NCI-H2227 (cell line): ENCODE measurements around the gene CXCL12.

Experiments used
- DNase-seq: peaks from one replicate; lab custom pipeline; 2025; ENCODE audit not compliant: unreplicated experiment; lab: John Stamatoyannopoulos, UW

The CXCL12 gene

DNA sequence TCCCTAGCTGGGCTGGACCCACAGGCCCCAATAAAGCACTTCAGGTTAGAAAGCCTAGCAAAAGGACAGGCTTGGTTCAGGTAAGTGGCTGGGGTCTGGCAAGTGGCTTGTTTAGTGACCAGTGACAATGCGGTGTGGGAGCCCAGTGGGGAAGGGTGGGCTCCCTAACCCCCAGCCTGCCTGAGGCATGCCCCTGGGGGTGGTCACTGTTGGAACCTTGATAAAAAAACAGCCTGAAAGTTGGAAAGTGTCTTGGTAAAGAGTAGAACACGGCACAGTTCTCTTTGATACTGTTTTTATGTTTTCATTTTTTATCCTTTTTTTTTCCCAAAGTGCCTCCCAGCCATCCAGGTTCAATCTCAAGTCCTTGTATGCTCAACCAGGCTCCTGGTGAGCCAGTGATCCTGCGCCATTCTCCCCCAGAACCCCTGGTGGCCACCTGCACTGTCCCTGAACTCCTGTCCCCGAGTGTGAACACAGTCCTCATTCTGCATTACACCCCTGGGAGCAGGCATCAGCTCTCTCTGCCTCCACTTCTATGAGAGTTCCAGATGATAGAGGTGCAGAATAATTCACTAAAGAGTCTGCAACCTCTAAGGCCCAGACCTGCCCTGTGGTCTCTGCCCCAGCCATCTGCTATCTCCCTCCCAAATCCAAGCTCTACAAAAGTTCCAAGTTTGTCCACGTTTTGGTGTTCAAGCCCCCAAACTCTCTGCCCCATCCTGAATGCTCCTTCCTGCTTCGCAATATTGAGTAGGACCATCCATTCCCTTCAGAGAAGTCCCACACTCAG, 15.0 kb upstream of the CXCL12 start:
- DNase-seq: no peak

DNA sequence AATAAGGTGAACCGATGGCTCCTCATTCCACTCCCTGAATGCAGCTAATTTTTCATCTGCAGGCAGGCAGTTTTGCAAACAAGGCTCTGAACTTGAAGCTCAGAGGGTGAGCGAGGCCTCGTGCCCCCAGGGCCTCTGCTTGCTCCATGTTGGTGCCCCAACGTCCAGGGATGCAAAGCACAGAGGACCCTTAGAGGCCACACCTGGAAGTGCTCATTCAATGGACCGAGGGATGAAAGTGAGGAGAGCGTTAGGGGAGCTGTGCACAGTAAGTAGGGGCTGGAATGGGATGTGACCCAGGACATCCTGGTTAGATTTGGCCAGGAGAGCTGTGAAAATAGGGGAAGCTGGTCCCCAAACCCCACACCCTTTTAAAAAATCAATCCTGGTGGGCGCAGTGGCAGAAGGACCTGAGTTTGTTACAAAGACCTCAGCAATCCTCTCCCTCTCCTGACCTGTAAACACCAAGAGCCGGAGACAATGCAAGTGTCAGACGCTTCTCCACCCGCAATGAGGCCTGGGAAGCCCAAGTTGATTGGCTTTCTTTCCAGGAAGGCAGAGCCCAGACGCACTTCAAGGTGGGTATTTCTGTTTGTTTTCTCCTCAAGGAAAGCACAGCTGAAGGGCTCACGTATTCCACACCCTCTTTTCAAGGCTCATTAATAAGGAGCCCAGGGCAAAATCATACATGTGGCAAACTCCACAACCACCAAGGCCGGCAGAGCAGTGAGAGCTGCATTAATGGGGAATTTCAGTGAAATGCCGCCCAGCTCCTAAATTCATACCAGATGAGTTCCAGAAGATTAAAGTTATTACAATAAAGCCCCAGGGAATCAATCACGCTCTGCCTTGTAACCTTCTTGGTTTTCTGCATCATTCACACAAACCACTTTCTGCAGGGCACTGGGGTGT, 14.1 kb upstream of the CXCL12 start:
- no peak for DNase-seq

DNA sequence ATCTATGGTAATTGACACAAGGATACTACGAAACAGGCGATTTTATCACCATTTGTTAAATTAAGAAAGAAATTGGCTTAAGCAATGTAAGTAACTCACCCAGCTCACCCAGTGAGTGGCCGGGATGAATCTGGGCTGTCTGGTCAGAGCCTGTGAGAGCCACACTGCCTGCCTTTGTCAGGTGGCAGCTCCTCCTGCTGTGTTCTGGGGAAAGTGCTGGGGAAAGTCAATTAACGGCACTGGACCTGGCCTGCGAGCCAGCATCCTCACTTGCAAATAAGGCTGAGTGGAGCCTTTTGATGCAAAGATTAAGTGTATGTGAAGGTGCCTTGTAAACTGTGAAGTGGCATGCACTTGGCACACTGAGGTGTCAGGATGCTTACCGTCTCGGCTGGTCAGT, 13.4 kb upstream of the CXCL12 start:
- no peak for DNase-seq

DNA sequence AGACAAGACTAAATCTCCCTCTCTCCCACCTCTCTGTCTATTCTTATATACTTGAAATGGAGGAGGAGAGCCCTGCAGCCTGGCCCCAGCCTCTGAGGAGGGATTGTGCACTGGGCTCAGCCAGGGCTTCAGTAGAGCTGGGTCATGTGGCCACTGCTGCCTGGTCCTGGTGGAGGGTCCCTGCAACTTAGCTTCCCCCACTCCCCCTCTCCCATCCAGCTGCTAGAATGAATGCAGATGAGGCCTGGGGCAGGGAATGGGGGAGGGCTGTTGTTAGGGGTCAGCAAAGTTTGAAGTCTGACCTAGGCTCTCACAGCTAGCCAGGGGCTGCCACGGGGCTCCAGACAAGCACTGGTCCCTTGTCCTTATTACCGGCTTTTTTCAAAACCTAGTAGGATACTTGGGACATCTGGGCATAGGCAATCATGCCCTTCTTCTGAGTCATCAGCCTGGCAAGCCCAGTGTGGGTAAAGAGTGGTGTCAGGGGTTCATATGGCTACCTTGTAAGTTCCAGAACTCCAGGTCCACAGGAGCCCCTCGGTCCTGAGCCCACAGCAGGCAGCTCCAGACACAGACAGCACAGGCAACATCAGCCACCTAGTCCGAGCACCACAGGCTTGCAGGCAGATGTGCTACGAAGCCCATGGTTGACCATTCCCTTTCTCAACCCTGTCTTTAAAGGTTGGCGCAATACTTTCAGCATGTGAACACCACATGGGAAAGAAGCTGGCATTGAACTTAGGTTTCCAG, 12.8 kb upstream of the CXCL12 start:
- no peak for DNase-seq

DNA sequence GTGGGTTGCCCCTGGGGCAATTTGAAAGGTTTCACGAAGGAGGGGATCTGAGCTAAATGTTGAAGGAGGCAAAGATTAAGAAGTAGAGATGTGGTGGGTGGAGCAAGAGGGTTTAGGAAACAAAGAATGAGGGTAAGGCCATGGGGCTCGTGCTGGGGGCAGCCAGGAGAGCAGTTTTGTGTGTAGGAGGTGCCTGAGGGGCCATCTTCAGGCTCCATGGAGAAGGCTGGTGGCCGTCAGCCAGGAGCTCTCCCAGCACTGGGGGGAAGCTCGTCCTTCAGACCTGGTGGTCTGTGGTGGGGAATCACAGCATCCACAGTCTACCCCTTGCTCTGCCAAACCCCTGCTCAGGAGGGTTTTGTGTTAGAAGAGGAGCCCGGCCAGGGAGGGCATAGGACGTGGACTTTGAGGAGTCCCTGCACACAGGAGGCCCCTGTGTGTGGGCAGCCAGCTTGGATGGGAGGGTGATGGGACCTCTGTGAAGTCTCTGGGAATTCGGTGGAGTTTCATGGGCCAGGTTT, 11.8 kb upstream of the CXCL12 start:
- DNase-seq: no peak

DNA sequence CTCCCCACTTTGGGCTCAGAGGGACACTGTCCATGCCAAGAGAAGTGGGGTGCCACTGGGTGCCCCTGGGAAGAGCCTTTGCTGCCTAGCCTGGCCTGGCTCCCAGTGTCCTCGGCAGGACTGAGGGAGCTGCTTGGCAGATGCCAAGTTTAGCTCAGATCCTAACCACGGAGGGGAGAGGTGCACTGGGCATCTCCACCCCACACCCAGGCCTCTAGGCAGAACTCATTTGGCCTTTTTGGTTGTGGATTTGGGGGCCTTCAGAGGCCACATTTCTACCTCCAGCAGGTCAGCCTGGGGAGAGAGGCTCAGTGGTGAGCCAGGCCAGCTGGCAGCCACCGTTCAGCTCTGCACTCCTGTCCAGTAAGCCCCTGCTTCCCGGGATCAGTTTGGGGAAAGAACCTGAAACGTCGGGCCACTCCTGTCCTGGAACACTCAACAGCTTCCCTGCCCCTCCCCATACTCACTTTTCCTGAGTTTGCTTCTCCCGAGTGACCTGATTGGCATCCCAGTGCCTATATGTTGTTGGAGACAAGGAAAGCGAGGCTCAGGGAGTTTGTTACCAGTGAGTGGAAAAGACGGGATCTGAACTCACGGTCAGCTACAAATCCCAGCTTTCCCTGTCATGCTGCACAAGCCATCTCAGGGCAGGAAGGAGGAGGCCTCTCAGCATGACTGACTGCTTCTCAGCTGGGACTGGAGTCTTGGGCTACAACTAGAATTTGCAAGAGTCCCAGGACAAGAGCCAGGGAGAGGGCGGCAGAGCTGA, 11.2 kb upstream of the CXCL12 start:
- DNase-seq: no peak

DNA sequence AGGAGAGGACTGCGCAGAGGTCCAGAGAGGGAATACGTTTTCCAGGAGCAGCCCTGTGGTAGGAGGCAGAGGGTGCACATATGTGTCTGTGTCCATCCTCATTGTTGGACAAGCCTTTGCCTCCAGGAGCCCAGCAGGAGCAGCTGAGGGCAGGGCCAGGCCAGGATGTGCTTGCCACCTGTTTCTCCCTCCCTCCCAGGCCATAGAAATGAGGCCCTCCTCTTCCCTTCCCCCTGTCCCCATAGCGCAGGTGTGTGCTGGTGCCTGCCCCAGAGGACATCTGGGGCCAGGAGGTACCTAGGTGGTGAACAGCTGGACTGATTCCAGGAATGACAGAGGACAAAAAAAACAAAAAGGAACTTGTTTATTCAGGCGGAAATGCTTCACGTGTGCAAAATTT, 10.5 kb upstream of the CXCL12 start:
- no peak for DNase-seq

DNA sequence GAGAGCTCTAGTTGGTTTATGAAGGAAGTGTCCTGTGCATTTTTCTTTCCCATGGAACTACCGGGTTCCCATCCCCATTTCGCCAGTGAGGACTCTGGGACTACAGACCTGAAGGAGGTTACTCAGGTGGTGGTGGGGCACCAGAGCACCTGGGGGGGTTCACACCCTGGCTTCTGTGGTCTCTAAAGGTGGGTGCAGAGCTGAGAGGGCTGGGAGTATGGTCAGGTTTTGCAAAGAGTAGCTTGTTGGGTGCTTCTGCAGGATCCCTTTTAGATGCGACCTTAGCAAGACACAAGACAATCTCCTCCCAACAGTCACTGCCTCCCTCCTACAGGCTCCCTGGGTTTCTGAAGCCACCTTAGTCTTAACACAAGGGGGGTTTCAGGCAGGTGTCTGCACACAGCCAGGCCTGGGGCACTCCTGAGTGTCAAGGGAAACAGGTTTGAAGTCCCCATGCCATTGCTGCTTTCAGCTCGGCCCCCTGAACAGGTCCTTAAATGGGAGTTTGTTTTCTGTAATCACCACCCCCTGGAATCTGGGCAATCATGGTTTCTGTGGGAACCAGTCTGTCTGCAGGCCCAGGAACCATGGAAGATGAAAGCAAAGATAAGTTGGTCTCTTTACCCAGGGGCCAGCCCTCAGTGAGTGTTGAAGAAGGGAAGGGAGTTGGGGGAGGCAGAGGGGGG, 9.9 kb upstream of the CXCL12 start:
- no peak for DNase-seq

DNA sequence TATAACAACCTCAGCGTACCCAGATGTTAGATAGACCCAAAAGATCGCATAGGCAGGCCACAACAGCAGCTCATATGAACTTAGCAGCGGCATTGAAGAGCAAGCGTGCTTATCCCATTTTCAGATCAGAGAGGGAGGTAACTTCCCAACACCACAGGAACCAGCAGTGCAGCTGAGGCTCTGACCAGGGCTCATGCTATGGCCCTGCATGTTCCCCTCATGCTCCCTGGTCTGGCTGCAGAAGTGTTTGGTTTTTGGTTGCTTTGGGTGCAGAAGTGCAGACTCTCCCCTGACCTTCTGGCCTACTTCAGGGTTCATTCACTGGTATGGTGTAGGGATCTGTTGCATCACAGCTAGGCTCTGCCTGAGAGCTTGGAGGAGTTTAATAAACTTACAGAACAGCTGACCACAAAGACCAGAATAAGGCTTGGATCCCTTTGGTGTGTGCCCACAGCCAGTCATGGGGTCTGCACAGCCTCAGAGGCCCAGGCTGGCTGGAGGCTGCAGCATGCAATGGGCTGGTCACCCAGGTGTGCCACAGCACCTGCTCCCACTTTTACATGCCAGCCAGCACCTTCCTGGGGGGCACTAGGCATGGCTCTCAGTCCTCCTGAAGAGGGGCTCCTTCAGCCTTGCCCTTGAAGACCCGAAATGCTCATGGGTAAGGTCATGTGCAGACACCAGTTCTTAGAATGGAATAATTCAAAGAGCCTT, 9.1 kb upstream of the CXCL12 start:
- DNase-seq: no peak

DNA sequence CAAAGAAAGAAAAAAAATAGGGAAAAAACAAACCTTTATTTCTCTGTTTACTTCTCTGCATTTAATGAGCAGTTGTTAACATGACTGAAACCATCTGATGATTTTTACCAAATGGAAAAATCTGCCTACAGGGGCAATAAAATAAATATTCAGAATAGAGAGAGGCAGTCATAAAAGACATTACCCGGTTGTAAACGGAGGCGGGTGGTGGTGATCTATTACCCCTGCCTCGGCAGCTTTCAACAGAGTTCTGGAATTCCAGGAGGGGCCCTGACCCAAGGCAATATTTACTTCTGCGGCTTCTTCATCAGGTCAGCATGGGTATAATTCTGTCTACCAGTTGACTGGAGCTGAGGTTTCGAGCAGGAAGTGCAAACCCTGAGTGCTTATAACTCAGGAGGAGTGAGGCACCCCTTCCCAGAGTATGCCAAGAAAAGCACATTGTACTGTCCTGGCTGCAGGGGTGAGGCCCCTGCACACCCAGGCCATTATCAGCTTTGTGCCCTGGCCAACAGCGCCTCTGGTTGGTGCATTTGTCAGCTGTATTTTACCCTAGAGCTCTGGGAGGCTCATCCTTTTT, 8.2 kb upstream of the CXCL12 start:
- no peak for DNase-seq

DNA sequence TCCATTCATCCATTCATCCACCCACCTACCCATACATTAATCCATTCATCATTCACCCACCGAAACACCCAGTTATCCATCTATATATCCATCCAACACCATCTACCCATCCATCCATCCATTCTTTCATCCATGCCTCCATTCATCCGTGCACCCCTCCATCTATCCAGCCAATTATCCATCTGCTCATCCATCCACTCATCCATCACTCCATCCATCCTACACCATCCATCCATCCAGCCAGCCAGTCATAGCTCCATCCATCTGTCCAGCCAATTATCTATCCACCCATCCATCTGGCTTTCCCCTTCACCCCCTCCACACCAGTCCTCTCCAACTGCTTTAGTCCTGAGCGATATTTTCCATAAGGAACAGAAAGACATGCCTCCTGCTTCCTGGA, 7.5 kb upstream of the CXCL12 start:
- DNase-seq: no peak

DNA sequence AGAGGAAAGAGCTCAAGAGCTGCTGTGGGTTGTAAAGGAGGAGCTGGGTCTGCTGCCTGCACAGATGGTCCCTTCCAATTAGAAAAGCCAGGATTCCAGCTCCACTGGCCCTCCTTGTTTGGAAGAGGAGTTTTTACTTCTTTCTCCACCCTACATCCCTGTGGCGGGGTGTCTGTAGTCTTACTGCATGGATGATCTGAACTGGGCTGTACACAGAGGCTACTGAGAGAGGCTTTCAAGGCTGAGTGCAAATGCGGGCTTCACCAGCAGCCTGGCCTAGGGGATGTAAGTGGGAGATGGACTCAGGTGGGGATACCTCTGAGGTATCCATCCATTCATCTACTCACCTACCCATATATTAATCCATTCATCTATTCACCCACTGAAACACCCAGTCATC, 7.1 kb upstream of the CXCL12 start:
- no peak for DNase-seq

DNA sequence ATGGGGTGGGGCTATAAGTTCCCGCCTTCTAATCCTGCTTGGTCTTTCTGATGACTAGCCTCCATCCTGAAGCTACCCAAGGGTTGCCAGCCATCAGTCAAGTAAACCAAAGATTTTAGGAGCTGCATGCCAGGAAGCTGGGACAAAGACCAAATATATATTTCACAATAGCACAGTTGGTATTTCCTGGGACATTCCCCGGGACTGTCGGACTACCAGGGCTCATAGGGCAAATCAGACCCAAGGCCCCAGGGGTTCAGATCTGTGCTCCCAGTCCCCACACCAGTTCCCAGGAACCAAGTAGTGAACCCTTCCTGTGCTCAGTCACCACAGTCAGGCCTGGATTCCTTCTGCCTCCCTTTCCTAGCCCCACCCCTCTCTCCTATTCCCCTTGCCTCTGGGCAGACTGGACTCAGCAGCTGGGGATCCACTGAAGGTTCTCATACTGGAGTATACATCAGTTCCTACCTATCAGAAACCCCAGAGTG, 5.7 kb upstream of the CXCL12 start:
- no peak for DNase-seq

DNA sequence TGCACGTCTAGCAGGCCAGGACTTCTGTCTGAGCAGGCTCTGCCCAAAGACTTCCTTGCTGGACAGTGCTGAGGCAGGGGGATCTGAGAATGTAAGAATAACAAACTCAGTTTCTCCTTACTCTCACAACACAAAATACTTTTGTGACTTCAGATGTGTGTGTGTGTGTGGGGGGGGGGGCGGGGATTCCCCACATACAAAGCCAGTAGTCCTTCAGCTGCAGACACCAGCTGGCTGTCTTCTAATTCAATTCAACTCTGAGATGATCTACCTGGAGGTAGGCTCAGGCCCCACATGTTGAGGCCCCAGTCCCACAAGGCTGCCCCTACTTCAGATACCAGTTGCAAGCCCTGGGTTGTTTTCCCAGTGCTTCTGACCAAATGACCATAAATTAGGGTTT, 4.7 kb upstream of the CXCL12 start:
- no peak for DNase-seq

DNA sequence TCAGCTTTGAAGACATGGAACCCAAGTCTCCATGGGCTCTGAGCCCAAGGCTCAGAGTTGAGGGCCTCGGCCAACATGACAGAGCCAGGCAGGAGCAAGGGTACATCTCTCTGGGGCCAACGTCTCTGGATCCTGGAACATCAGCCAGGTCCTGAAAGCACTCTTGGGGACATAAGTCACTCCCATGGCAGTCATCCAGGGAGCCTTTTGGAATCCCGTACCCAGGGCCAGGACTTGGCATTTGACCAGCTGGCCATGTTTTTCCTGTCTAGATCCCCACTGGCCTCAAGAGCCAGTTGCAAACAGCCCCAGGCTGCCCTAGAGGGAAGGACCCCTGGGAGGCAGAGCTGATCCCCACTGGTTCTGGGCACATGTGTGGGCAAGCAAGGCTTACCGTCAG, 4.3 kb upstream of the CXCL12 start:
- no peak for DNase-seq

DNA sequence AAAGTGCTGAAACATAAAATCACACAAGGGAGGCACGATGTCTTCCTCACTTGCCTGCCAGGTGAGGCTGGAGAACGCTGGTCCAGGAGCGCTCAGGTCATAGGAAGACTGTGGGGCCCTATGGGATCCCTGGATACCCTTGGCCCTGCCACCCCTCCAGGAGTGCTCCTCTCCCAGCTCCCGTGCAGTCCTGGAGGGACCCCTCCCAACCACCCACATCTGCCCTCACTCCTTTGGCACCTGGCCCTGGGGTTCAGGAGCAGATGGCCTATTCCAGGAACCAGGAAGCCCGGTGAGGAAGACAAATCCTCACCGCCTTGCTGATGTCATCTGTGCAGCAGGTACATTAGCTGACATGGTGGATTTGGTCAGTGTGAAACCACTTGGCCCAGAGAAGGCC, 3.7 kb upstream of the CXCL12 start:
- no peak for DNase-seq

DNA sequence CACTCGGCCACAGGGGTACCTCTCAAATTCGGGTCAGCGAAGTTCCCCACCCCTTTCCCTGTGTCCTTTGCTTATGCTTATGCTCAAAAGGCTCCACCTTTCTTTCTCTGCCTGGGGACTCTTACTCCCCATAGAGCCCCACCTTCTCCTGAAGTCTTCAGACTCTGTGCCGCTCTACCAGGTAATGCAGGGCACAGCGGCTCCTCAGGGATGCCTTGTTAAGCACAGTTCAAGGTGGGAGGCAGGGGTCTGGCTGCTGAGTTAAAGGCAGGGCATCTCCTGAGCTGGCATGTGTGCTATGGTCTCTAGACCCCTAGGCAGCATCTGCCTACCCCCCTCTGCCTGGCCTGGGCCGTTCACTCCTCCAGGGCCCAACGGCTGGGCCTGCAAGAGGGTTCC, 3.0 kb upstream of the CXCL12 start:
- no peak for DNase-seq

DNA sequence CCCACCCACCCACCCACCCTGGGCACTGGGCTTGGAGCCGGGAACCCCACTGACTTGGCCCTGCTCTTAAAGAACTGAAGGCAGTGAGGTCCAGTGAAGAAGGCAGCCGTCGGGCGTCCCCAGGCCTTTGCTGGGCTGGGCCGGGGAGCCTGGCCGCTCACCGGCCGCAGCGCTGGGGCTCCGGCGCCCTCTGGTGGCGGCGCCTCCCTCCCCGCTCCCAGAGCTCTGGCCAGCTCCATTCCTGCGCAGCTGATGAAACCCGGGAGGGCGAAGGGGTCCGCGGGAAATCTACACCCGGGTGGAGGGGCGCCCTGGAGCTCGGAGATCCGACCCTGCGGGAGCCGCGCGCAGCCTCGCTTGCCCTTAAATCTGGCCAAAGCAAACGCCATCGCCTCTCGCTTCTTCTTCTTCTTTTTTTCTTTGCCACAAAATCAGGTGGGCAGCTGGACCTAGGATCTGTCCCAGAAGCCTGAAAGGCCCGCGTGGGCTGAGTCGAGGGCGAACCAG, 1.7 kb upstream of the CXCL12 start:
- DNase-seq: peak; percentile 2
